ENCODE data around the gene PER1. TPM values are rescaled to one million over a fixed set of nuclear protein-coding genes. Genes with fewer than 3 reads are reported as not detected.

Gene PER1
- total RNA-seq, 1 donor from 2014 or later, result 126 TPM

- intact Hi-C loops (cut with micrococcal nuclease), result no loop called here
- DNase-seq (peak; percentile 100), ATAC-seq (peak; percentile 62)
Measured at GRCh38 chr17:8156246-8156992, 4.2 kb upstream of the PER1 start.

GRCh38 chr17:8155996-8156245, 3.7 kb upstream of the PER1 start:
- no peak for ATAC-seq
- intact Hi-C loops (cut with micrococcal nuclease), result no loop called here
- peak; percentile 54 for DNase-seq

- DNase-seq (no peak), ATAC-seq (no peak)
- intact Hi-C loops (cut with micrococcal nuclease), result no loop called here
Measured at GRCh38 chr17:8155231-8155995, 3.2 kb upstream of the PER1 start.

- ATAC-seq, result no peak
- intact Hi-C loops (cut with micrococcal nuclease), result no loop called here
- no peak for DNase-seq
Measured at GRCh38 chr17:8154608-8155155, 2.5 kb upstream of the PER1 start.

- ATAC-seq (peak; percentile 55), DNase-seq (peak; percentile 100)
- intact Hi-C loops (cut with micrococcal nuclease), result no loop called here
Measured at GRCh38 chr17:8153957-8154607, 1.9 kb upstream of the PER1 start.

- intact Hi-C loops (cut with micrococcal nuclease), result no loop called here
- peak; percentile 5 for ATAC-seq
- DNase-seq, result peak; percentile 73
Measured at GRCh38 chr17:8153525-8153956, 1.3 kb upstream of the PER1 start.

GRCh38 chr17:8153031-8153451, 837 bp upstream of the PER1 start:
- ATAC-seq (no peak), DNase-seq (peak; percentile 38)
- intact Hi-C loops (cut with micrococcal nuclease), result no loop called here

- ATAC-seq, result peak; percentile 44
- intact Hi-C loops (cut with micrococcal nuclease), result no loop called here
- peak; percentile 97 for DNase-seq
Measured at GRCh38 chr17:8151641-8152111, 528 bp downstream of the PER1 start.

- DNase-seq (peak; percentile 96), ATAC-seq (peak; percentile 51)
- intact Hi-C loops (cut with micrococcal nuclease), result no loop called here
Measured at GRCh38 chr17:8151120-8151640, 1.0 kb downstream of the PER1 start.

GRCh38 chr17:8150194-8151119, 1.7 kb downstream of the PER1 start:
- DNase-seq (no peak), ATAC-seq (no peak)
- intact Hi-C loops (cut with micrococcal nuclease), result no loop called here

GRCh38 chr17:8149419-8150193, 2.6 kb downstream of the PER1 start:
- ATAC-seq (no peak), DNase-seq (no peak)
- intact Hi-C loops (cut with micrococcal nuclease), result no loop called here

- no peak for ATAC-seq
- intact Hi-C loops (cut with micrococcal nuclease), result no loop called here
- DNase-seq, result no peak
Measured at GRCh38 chr17:8148560-8148959, 3.6 kb downstream of the PER1 start.

- intact Hi-C loops (cut with micrococcal nuclease), result no loop called here
- ATAC-seq, result no peak
- DNase-seq, result no peak
Measured at GRCh38 chr17:8147805-8148404, 4.3 kb downstream of the PER1 start.

- DNase-seq (no peak), ATAC-seq (no peak)
- intact Hi-C loops (cut with micrococcal nuclease), result no loop called here
Measured at GRCh38 chr17:8147141-8147804, 4.9 kb downstream of the PER1 start.

GRCh38 chr17:8146381-8147140, 5.6 kb downstream of the PER1 start:
- intact Hi-C loops (cut with micrococcal nuclease), result no loop called here
- no peak for ATAC-seq
- DNase-seq, result no peak

- intact Hi-C loops (cut with micrococcal nuclease), result no loop called here
- DNase-seq (no peak), ATAC-seq (no peak)
Measured at GRCh38 chr17:8145811-8146210, 6.4 kb downstream of the PER1 start.
